GM18873 (cell line): ENCODE results near the gene STOML1.
A peak's percentile ranks its signal among the peaks of the same experiment; 100 is the strongest.

Source experiments
- ATAC-seq: cut with Tn5 transposase; IDR thresholded peaks from one replicate; pipeline ENCODE4 v1.9.1; 2021; ENCODE audit warnings: mild to moderate bottlenecking, moderate library complexity, moderate number of reproducible peaks; ENCODE audit not compliant: unreplicated experiment, low FRiP score

STOML1 gene

GRCh38 chr15:74022706-74023470 lies 30.8 kb upstream of the STOML1 start:
- no peak for ATAC-seq

- ATAC-seq: no peak
Measured at GRCh38 chr15:74019734-74020133, 27.6 kb upstream of the STOML1 start.

- ATAC-seq: no peak
Measured at GRCh38 chr15:74013374-74013894, 21.3 kb upstream of the STOML1 start.

GRCh38 chr15:74011610-74012009 lies 19.5 kb upstream of the STOML1 start:
- no peak for ATAC-seq

GRCh38 chr15:74010929-74011540 lies 18.9 kb upstream of the STOML1 start:
- no peak for ATAC-seq

- no peak for ATAC-seq
Measured at GRCh38 chr15:74008901-74009300, 16.8 kb upstream of the STOML1 start.

- no peak for ATAC-seq
Measured at GRCh38 chr15:74007820-74008371, 15.8 kb upstream of the STOML1 start.

- ATAC-seq: no peak
Measured at GRCh38 chr15:74006774-74007639, 14.9 kb upstream of the STOML1 start.

- ATAC-seq: no peak
Measured at GRCh38 chr15:73997986-73998385, 5.9 kb upstream of the STOML1 start.

- ATAC-seq: no peak
Measured at GRCh38 chr15:73996939-73997338, 4.8 kb upstream of the STOML1 start.

- ATAC-seq: no peak
Measured at GRCh38 chr15:73996267-73996666, 4.2 kb upstream of the STOML1 start.

GRCh38 chr15:73994912-73995622 lies 3.0 kb upstream of the STOML1 start:
- no peak for ATAC-seq

- peak; percentile 52 for ATAC-seq
Measured at GRCh38 chr15:73994413-73994883, 2.4 kb upstream of the STOML1 start, which contains the start of gene PML. Gene PML (plus strand): TSS chr15:73994716. CDS start chr15:73994813, 97 bp downstream.

- ATAC-seq: no peak
Measured at GRCh38 chr15:73993211-73993994, 1.3 kb upstream of the STOML1 start.

GRCh38 chr15:73992594-73992898 lies 451 bp upstream of the STOML1 start:
- no peak for ATAC-seq

GRCh38 chr15:73991260-73991659 lies 835 bp downstream of the STOML1 start:
- no peak for ATAC-seq

GRCh38 chr15:73990250-73991005 lies 1.7 kb downstream of the STOML1 start:
- no peak for ATAC-seq

GRCh38 chr15:73989001-73989798 lies 2.9 kb downstream of the STOML1 start:
- ATAC-seq: no peak
